Glutamatergic neuron (in vitro differentiated cells): ENCODE results near the gene PAPOLB. TPM values are rescaled to one million over a fixed set of nuclear protein-coding genes. Genes with fewer than 3 reads are reported as not detected.
A peak's percentile ranks its signal among the peaks of the same experiment; 100 is the strongest.

Source experiments
- DNase-seq: peaks from one replicate; pipeline ENCODE4 v3.0.0; 2022
- H3K27ac Mint-ChIP-seq: one replicate; pipeline ENCODE4 v1.8.0; 2020; ENCODE audit warnings: mild to moderate bottlenecking, mixed read lengths, inconsistent platforms; ENCODE audit not compliant: unreplicated experiment
- H3K27me3 Mint-ChIP-seq: one replicate; pipeline ENCODE4 v1.8.0; 2020; ENCODE audit warnings: mild to moderate bottlenecking, moderate library complexity, mixed read lengths, inconsistent platforms; ENCODE audit not compliant: unreplicated experiment
- H3K36me3 Mint-ChIP-seq: one replicate; pipeline ENCODE4 v1.8.0; 2020; ENCODE audit warnings: mild to moderate bottlenecking, mixed read lengths, inconsistent platforms; ENCODE audit not compliant: unreplicated experiment
- H3K4me1 Mint-ChIP-seq: one replicate; pipeline ENCODE4 v1.8.0; 2020; ENCODE audit warnings: mild to moderate bottlenecking, low read depth, mixed read lengths, inconsistent platforms; ENCODE audit not compliant: unreplicated experiment
- H3K4me3 Mint-ChIP-seq: one replicate; pipeline ENCODE4 v1.8.0; 2020; ENCODE audit warnings: mild to moderate bottlenecking, mixed read lengths, inconsistent platforms; ENCODE audit not compliant: unreplicated experiment
- H3K9me3 Mint-ChIP-seq: one replicate; pipeline ENCODE4 v1.8.0; 2020; ENCODE audit warnings: mild to moderate bottlenecking, moderate library complexity, mixed read lengths, inconsistent platforms; ENCODE audit not compliant: unreplicated experiment
- CTCF ChIP-seq: fragments of 200-600 bp; sonication (generic); IDR thresholded peaks from one replicate; pipeline ENCODE4 v1.5.0; 2021; ENCODE audit not compliant: partially characterized antibody, unreplicated experiment
- total RNA-seq: library from RNA; stranded (reverse); fragmentation: NEBNext Ultra II Directional; extraction: Animal tissue kit (Norgen Biotek cat#: 25700); gene quantifications from one replicate; pipeline ENCODE4 v1.2.1, GENCODE V29; 2021; ENCODE audit not compliant: unreplicated experiment

The PAPOLB gene
- total RNA-seq, 1 donor from 2014 or later: 1.2 TPM

- no peak for TF ChIP-seq CTCF
- peaks cover 16% of the 10 kb centered on the region for H3K4me1 Mint-ChIP-seq
- H3K4me3 Mint-ChIP-seq: no peak overlapping the region
- no peak for DNase-seq
- peaks cover 11% of the 10 kb centered on the region for H3K9me3 Mint-ChIP-seq
- H3K27ac Mint-ChIP-seq: no peak overlapping the region
- H3K27me3 Mint-ChIP-seq: peaks cover 11% of the 10 kb centered on the region
- peaks cover 12% of the 10 kb centered on the region for H3K36me3 Mint-ChIP-seq
These were observed 29.1 kb downstream of the PAPOLB start for GRCh38 chr7:4832711-4833110.

DNA sequence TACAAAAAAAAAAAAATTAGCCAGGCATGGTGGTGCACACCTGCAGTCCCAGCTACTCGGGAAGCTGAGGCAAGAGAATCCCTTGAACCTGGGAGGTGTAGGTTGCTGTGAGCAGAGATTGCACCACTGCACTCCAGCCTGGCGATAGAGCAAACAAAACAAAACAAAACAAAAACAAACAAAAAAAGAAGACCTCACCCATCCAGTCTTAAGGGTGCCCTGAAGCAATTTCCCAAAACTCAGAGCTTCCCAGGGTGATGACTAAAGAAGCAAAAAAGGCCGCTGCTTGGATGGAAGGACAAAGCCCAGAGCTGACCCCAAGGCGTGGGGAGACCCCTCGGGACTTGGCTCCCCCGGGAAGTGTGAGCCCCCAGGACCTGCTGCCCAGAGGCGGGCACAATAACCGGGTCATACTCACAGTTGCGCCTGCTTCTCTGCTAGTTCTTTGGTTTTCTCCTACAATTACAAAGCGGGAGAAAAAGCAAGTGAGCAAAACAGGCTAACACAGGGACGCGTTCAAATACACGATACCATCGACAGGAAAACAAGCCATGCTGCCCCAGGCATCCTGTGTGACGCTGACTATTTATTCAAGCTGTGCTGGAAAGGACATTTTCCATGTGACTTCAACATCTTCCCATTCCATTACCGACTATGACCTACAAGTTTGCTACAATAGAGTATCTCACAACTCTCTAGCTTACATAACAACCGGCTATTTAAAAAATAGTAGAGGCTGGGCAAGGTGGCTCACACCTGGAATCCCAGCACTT is 29.9 kb downstream of the PAPOLB start:
- no peak for DNase-seq
- TF ChIP-seq CTCF: no peak
- Mint-ChIP-seq H3K36me3 (peaks cover 12% of the 10 kb centered on the region), H3K27me3 (peaks cover 9% of the 10 kb centered on the region), H3K9me3 (peaks cover 7% of the 10 kb centered on the region), H3K4me1 (peaks cover 8% of the 10 kb centered on the region), H3K4me3 (no peak overlapping the region), H3K27ac (no peak overlapping the region)

- H3K27me3 Mint-ChIP-seq: peaks cover 6% of the 10 kb centered on the region
- peak; percentile 86 for DNase-seq
- peaks cover 5% of the 10 kb centered on the region for H3K4me1 Mint-ChIP-seq
- no peak overlapping the region for H3K4me3 Mint-ChIP-seq
- H3K36me3 Mint-ChIP-seq: peaks cover 12% of the 10 kb centered on the region
- TF ChIP-seq CTCF: peak; percentile 65
- H3K9me3 Mint-ChIP-seq: peaks cover 7% of the 10 kb centered on the region
- peak overlapping the region; percentile 59 for H3K27ac Mint-ChIP-seq
These were observed 31.7 kb downstream of the PAPOLB start for GRCh38 chr7:4830176-4830575.

DNA sequence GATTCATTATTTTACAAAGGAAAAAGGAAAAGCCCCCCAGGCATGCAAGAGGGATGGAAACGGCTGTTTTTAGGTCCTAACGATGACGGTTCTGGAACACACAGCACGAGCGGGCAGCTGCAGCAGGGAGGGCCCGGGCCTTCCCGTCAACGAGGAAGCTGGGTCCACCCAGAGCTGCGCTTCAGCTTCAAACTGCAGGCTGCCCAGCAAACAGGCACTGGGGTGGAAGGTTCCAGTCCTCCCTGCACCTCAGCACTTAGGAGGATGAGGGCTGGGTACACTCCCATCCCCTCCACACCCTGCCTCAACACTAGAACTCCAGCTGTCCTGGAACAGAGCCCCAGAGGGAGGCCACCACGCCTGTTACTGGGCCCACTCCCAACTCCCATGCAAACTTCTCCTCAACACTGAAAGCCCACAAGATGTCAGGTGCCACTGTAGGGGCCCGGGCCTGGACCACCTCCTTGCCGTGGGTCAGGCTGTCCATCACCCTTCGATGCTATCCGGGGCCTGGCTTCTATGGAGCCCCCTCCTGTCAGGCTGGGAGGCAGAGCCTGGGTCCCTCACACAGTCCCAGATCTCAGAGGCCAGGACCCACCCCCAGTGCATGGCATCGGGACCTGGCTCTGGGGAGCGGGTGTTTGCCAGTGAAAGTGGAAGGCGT is 33.0 kb downstream of the PAPOLB start:
- peaks cover 6% of the 10 kb centered on the region for H3K27me3 Mint-ChIP-seq
- H3K4me1 Mint-ChIP-seq: peaks cover 5% of the 10 kb centered on the region
- H3K36me3 Mint-ChIP-seq: peaks cover 12% of the 10 kb centered on the region
- H3K4me3 Mint-ChIP-seq: no peak overlapping the region
- TF ChIP-seq CTCF: no peak
- no peak overlapping the region for H3K27ac Mint-ChIP-seq
- no peak for DNase-seq
- peaks cover 7% of the 10 kb centered on the region for H3K9me3 Mint-ChIP-seq

DNA sequence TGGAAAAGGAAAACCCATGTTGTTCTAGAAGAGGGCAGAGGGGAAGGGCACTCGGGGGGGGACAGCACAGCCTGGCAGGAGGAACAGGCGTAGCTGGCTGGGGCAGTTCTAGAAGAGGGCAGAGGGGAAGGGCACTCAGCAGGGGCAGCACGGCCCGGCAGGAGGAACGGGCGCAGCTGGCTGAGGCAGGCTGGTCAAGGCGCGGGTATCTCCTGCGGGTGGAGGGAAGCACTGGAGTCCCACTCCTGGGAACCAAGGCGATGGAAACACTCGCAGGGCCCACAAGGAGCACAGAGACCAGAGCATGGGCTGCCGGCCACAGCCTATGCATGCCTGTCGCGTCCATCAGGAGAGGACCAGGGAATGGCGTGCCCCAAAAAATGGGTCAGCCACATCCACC is 36.7 kb downstream of the PAPOLB start:
- H3K4me1 Mint-ChIP-seq: peaks cover 3% of the 10 kb centered on the region
- no peak overlapping the region for H3K4me3 Mint-ChIP-seq
- no peak for TF ChIP-seq CTCF
- no peak for DNase-seq
- H3K27me3 Mint-ChIP-seq: peaks cover 6% of the 10 kb centered on the region
- H3K36me3 Mint-ChIP-seq: peaks cover 10% of the 10 kb centered on the region
- peaks cover under 1% of the 10 kb centered on the region for H3K9me3 Mint-ChIP-seq
- no peak overlapping the region for H3K27ac Mint-ChIP-seq
